MM.1S (cell line): Measurements from ENCODE around the gene PARVB.
"Not testable (repeated sequence)": the region's sequence is repeated elsewhere in the genome, so short reads cannot be mapped to it uniquely, and the experiment has no call there.

Source experiments
- EZH2 ChIP-seq: fragments of 300-600 bp; sonication (generic); optimal IDR thresholded peaks from 2 replicates; pipeline ENCODE3; 2017; ENCODE audit warnings: low read depth, mild to moderate bottlenecking, antibody characterized with exemption, low read length, mixed read lengths
- TF ChIP-seq, protein P1 (sequence below): fragments of 300-600 bp; sonication (generic); IDR thresholded peaks from 2 replicates; pipeline ENCODE4 v1.5.1; 2016; ENCODE audit warnings: antibody characterized with exemption, low read length, mixed read lengths

DNA sequence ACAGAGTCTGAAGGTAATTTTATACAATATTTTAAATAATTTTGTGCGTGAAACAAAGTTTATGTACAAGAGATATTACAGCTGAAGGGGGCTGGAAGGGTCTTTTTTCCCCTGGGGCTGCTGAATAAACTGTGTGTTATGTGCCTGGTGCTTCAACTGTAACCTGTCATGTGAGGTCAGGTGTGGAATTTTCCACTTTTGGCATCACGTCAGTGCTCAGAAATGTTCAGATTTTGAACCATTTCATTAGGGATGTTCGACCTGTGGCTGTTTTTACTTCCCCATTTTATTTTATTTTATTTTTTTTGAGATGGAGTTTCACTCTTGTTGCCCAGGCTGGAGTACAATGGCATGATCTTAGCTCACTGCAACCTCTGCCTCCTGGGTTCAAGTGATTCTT is 7.5 kb upstream of the PARVB start:
- TF ChIP-seq, protein P1, sequence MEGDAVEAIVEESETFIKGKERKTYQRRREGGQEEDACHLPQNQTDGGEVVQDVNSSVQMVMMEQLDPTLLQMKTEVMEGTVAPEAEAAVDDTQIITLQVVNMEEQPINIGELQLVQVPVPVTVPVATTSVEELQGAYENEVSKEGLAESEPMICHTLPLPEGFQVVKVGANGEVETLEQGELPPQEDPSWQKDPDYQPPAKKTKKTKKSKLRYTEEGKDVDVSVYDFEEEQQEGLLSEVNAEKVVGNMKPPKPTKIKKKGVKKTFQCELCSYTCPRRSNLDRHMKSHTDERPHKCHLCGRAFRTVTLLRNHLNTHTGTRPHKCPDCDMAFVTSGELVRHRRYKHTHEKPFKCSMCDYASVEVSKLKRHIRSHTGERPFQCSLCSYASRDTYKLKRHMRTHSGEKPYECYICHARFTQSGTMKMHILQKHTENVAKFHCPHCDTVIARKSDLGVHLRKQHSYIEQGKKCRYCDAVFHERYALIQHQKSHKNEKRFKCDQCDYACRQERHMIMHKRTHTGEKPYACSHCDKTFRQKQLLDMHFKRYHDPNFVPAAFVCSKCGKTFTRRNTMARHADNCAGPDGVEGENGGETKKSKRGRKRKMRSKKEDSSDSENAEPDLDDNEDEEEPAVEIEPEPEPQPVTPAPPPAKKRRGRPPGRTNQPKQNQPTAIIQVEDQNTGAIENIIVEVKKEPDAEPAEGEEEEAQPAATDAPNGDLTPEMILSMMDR = not testable (repeated sequence)
- TF ChIP-seq EZH2 = not testable (repeated sequence)
